Measurements from ENCODE around the gene SLF2. TPM values are rescaled to one million over a fixed set of nuclear protein-coding genes. Genes with fewer than 3 reads are reported as not detected.
A peak's percentile ranks its signal among the peaks of the same experiment; 100 is the strongest.

Gene SLF2
- total RNA-seq, 2 donors from 2014 or later, result 18.5 to 20.3 TPM

GRCh38 chr10:100894589-100895294 is 18.0 kb upstream of the SLF2 start:
- peak; percentile 45 for ATAC-seq
- peak in 1 of 2 donors; percentile 25 for DNase-seq
- intact Hi-C loops (cut with DNase I, micrococcal nuclease), result no loop called here

DNA sequence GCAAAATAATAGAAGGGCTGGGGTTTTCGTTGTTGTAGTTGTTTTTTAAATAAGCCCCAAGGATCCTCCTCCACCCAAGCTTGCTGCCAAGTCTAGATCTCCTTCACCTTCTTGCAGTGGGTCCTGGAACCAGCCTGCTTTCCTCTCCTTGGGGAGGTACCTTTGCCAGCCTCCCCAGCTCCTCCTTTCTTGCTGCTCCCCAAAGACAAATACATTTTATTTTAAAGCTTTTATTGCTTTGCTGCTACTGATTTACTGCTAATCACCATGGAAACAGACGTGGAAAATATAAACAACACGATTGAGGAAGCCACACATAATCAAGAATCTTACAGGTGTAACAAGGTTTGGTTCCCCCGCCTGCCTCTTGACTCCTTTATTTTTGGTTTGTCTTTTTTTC is 17.4 kb upstream of the SLF2 start:
- DNase-seq (peak; percentile 61 to 76), ATAC-seq (peak; percentile 80)
- intact Hi-C loops (cut with DNase I, micrococcal nuclease), result no loop called here

- intact Hi-C loops (cut with DNase I, micrococcal nuclease), result no loop called here
- peak; percentile 1 for ATAC-seq
- no peak for DNase-seq
Measured at GRCh38 chr10:100895896-100896295, 16.9 kb upstream of the SLF2 start.

- DNase-seq (no peak), ATAC-seq (no peak)
- intact Hi-C loops (cut with DNase I, micrococcal nuclease), result no loop called here
Measured at GRCh38 chr10:100896876-100897461, 15.8 kb upstream of the SLF2 start.

DNA sequence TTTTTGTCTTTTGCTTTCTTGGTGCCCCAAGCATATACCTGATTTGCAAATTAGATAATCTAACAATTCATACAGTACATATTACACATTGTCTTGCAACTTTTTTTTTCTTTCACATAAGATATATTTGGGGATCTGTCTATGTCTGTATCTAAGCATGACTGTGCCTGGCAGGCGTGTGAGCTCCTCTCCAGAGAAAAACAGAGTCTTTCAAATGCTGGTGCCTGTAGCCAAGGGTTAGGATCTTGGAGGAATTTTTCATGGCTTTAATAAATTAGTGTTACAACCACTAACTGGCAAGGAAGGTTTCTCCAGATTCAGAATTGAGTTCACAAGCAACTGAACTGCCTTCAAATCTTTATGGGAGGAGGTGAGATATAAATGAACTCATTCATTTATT is 14.8 kb upstream of the SLF2 start:
- intact Hi-C loops (cut with DNase I, micrococcal nuclease), result no loop called here
- ATAC-seq (no peak), DNase-seq (no peak)

DNA sequence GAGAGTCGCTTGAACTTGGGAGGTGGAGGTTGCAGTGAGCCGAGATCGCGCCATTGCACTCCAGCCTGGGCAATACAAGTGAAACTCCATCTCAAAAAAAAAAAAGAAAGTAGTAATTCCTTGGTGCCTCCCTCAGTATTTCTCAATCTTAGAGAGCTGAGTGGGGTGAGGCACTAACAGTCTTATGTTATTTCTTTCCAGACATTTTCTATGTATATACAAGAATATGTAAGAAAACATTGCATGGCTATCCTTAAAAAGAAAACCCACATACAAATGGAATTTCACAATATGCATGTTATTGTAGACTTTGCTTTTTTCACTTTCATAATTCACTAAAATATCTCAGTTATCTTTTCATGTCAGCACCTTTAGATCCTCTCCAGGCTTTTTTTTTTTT is 13.6 kb upstream of the SLF2 start:
- intact Hi-C loops (cut with DNase I, micrococcal nuclease), result no loop called here
- ATAC-seq (no peak), DNase-seq (no peak)

DNA sequence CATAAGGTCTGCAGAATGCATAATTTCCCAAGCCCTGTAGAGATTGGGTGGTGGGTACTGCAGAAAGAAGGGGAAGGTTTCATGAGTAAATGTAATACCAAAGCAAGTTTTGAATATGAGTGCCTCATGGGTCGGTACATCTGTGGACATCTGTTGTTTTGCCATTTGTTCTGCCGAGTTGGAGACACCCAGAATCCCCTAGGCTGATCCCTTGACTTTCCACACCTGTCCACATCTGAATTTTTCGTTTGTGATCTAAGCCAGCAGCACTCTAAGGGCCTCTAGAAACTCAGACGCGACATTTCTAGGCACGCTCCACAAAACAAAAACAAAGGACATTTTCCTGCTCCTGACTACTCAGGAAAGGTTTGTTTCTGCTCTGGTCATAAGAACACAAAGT is 11.7 kb upstream of the SLF2 start:
- no peak for ATAC-seq
- intact Hi-C loops (cut with DNase I, micrococcal nuclease), result no loop called here
- DNase-seq, result no peak

GRCh38 chr10:100902622-100903021 is 10.1 kb upstream of the SLF2 start:
- intact Hi-C loops (cut with DNase I, micrococcal nuclease), result no loop called here
- DNase-seq (no peak), ATAC-seq (no peak)

- intact Hi-C loops (cut with DNase I, micrococcal nuclease), result no loop called here
- no peak for ATAC-seq
- no peak for DNase-seq
Measured at GRCh38 chr10:100904917-100905316, 7.8 kb upstream of the SLF2 start.

- DNase-seq (no peak), ATAC-seq (peak; percentile 82)
- intact Hi-C loops (cut with DNase I, micrococcal nuclease), result no loop called here
Measured at GRCh38 chr10:100907175-100907574, 5.6 kb upstream of the SLF2 start.

- intact Hi-C loops (cut with DNase I, micrococcal nuclease), result no loop called here
- ATAC-seq, result no peak
Measured at GRCh38 chr10:100907773-100908363, 4.9 kb upstream of the SLF2 start.

DNA sequence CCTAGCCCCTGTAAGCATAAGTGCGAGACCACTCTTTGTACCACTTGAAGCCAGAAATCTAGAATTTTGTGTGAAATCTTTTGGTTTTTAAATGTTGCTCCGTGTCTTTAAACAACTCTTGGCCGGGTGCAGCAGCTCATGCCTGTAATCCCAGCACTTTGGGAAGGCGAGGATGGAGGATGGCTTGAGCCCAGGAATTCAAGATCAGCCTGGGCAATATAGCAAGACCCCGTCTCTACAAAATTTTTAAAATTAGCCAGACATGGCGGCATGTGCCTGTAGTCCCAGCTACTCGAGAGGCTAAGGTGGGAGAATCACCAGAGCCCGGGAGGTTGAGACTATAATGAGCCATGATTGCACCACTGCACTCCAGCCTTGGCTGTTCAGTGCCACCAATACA is 4.4 kb upstream of the SLF2 start:
- intact Hi-C loops (cut with DNase I, micrococcal nuclease), result no loop called here
- ATAC-seq (no peak), DNase-seq (no peak)

More at GRCh38 chr10:100907773-100908363, 4.9 kb upstream of the SLF2 start:
- no peak for DNase-seq

DNA sequence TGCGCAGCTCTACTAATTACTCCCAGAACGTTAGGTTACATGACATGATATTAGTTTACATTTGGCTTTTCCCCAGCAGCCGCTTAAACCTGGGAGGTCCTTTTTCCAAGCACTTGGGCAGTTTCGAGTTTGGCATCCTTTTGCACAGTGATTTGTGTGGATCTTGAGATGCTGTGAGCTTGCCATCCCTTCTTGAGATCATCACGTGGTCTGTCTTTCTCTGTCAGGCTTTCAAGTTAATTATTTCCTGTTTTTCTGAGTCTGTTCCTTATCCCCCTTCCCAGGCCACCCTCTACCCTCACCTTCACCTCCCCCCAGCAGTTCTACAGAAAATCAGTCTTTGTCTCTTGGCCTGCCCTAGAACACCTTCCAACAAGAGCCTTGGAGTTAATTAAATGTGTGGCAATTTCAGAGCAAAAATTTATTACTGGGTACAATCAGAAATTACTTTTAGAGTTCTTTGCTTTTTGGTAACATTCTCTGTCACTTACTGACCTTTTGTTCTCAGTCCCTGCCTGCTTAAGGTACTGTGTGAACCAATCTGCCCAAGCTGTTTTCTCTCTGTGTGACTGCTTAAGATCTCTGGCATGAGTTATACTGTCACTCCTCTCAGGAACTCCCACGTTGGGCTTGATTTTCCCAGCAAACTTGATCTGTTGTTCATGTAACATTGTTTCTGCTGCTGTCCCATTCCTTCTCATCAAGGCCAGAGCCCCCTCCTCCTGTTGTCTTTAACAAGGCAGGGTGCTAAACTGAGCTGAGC is 3.1 kb upstream of the SLF2 start:
- intact Hi-C loops (cut with DNase I, micrococcal nuclease), result no loop called here
- ATAC-seq (no peak), DNase-seq (no peak)

GRCh38 chr10:100911472-100911871 is 1.3 kb upstream of the SLF2 start:
- DNase-seq (no peak), ATAC-seq (no peak)
- intact Hi-C loops (cut with DNase I, micrococcal nuclease), result no loop called here

GRCh38 chr10:100912013-100912604 is 654 bp upstream of the SLF2 start:
- DNase-seq, result no peak
- intact Hi-C loops (cut with DNase I, micrococcal nuclease), result no loop called here
- ATAC-seq, result no peak

- ATAC-seq (no peak), DNase-seq (no peak)
- intact Hi-C loops (cut with DNase I, micrococcal nuclease), result no loop called here
Measured at GRCh38 chr10:100913470-100913865, 705 bp downstream of the SLF2 start.

DNA sequence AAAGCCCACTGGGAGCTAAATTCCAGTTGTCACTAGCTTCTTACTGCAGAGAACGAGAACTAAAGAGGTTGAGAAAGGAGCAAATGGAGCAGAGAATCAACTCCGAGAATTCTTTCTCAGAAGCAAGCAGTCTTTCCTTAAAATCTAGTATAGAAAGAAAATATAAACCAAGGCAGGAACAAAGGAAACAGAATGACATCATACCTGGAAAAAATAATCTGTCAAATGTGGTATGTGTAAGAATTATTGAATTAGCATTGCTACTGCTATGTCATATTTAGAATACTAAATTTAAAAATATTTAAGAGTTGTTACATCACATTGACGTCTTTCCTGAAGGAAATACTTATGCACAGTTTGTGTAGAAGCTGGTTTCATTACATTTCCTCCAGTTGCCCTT is 4.3 kb downstream of the SLF2 start:
- intact Hi-C loops (cut with DNase I, micrococcal nuclease), result no loop called here
- no peak for ATAC-seq

DNA sequence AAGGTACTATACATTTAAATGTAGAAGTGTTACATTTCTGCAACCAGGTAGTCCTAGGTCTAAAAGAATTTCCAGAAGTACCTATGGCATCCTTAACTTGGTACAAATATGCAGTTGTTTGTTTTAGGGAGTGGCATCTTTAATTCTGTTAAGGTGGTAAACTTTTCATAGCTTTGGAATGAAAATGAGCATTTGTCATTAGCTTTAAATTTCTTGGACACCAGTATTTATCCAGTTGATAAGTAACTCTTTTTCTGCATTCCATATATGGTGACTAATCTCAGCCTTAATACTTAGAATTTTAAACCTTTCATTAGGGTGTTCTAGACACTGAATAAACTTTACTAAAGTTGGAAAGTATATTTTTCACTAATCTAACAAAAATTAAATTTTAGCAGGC is 10.8 kb downstream of the SLF2 start:
- DNase-seq, result no peak
- no peak for ATAC-seq
- intact Hi-C loops (cut with DNase I, micrococcal nuclease), result no loop called here

More for the DNA sequence above, 4.3 kb downstream of the SLF2 start:
- no peak for DNase-seq

- no peak for ATAC-seq
- intact Hi-C loops (cut with DNase I, micrococcal nuclease), result no loop called here
Measured at GRCh38 chr10:100927266-100927665, 14.5 kb downstream of the SLF2 start.

More at GRCh38 chr10:100927266-100927665, 14.5 kb downstream of the SLF2 start:
- DNase-seq, result no peak

Data from left colon (tissue), 2 donors.